Measurements from ENCODE around the gene SPINK2.

- TF ChIP-seq CTCF (IDR thresholded peaks at IDR 0.05) (no peak), POLR2A (IDR thresholded peaks at IDR 0.05) (no peak)
Measured at GRCh38 chr4:56817840-56818491, 3.5 kb downstream of the SPINK2 start.
